HG03103 (cell line): ENCODE measurements around the gene TVP23B.
"Not testable (repeated sequence)": the region's sequence is repeated elsewhere in the genome, so short reads cannot be mapped to it uniquely, and the experiment has no call there.

Experiments
- ATAC-seq: cut with Tn5 transposase; IDR thresholded peaks from one replicate; pipeline ENCODE4 v1.9.1; 2021; ENCODE audit warnings: low read depth; ENCODE audit not compliant: unreplicated experiment

The TVP23B gene

GRCh38 chr17:18786890-18787289 is 5.9 kb downstream of the TVP23B start:
- ATAC-seq = not testable (repeated sequence)

- not testable (repeated sequence) for ATAC-seq
Observed at GRCh38 chr17:18791402-18791801, 10.4 kb downstream of the TVP23B start.

GRCh38 chr17:18794841-18795240 is 13.9 kb downstream of the TVP23B start:
- ATAC-seq = not testable (repeated sequence)

- ATAC-seq = not testable (repeated sequence)
Observed at GRCh38 chr17:18796887-18797286, 15.9 kb downstream of the TVP23B start.

- ATAC-seq = not testable (repeated sequence)
Observed at GRCh38 chr17:18803458-18804245, 22.7 kb downstream of the TVP23B start.

GRCh38 chr17:18815924-18816323 is 34.9 kb downstream of the TVP23B start:
- not testable (repeated sequence) for ATAC-seq

GRCh38 chr17:18816489-18817371 is 35.7 kb downstream of the TVP23B start:
- ATAC-seq = not testable (repeated sequence)

GRCh38 chr17:18821430-18821829 is 40.4 kb downstream of the TVP23B start:
- not testable (repeated sequence) for ATAC-seq

- not testable (repeated sequence) for ATAC-seq
Observed at GRCh38 chr17:18827613-18828012, 46.6 kb downstream of the TVP23B start.

GRCh38 chr17:18848501-18848900 is 67.5 kb downstream of the TVP23B start:
- ATAC-seq = no peak

GRCh38 chr17:18850679-18851078 is 69.7 kb downstream of the TVP23B start:
- no peak for ATAC-seq

GRCh38 chr17:18851201-18851600 is 70.2 kb downstream of the TVP23B start:
- no peak for ATAC-seq

GRCh38 chr17:18854956-18855355 is 74.0 kb downstream of the TVP23B start:
- no peak for ATAC-seq

GRCh38 chr17:18855831-18856569 is 75.0 kb downstream of the TVP23B start:
- peak; percentile 69 for ATAC-seq
